Stimulated activated naive CD8-positive, alpha-beta T cell treated with anti-CD3 and anti-CD28 coated beads, Interleukin-15, amount 100 ng/mL, for 72 hours (primary cell): ENCODE measurements around the gene TEC.
"Not testable (repeated sequence)": the region's sequence is repeated elsewhere in the genome, so short reads cannot be mapped to it uniquely, and the experiment has no call there.

Experiments
- ATAC-seq: fragments of 150-1000 bp; cut with Tn5 transposase; 2 replicates; pipeline ENCODE4 v1.10.0; 2021; ENCODE audit warnings: mild to moderate bottlenecking, moderate library complexity
- DNase-seq, 2 donors: peaks; one replicate each; pipeline ENCODE4 v3.0.0; 2021 to 2022
- H3K27ac Mint-ChIP-seq, 2 donors: one replicate each; pipeline ENCODE4 v1.8.0; 2022; ENCODE audit warnings: mild to moderate bottlenecking in 2 of 2, mixed read lengths in 2 of 2, moderate library complexity in 2 of 2
- H3K27me3 Mint-ChIP-seq: one replicate; pipeline ENCODE4 v1.8.0; 2022; ENCODE audit warnings: mixed read lengths
- H3K4me1 Mint-ChIP-seq: one replicate; pipeline ENCODE4 v1.8.0; 2022; ENCODE audit warnings: mild to moderate bottlenecking, mixed read lengths
- H3K4me3 Mint-ChIP-seq, 2 donors: one replicate each; pipeline ENCODE4 v1.8.0; 2022; ENCODE audit warnings: mild to moderate bottlenecking in 2 of 2, mixed read lengths in 2 of 2, moderate library complexity in 1 of 2
- H3K9me3 Mint-ChIP-seq, 2 donors: one replicate each; pipeline ENCODE4 v1.8.0; 2022; ENCODE audit warnings: mixed read lengths in 2 of 2

The TEC gene

GRCh38 chr4:48234575-48234974 is 35.1 kb downstream of the TEC start:
- no peak overlapping the region for H3K27ac Mint-ChIP-seq
- H3K9me3 Mint-ChIP-seq = peaks cover 0 to 3% of the 10 kb centered on the region in 2 donors
- H3K27me3 Mint-ChIP-seq = no peaks in the 10 kb centered on the region
- H3K4me3 Mint-ChIP-seq = no peak overlapping the region
- ATAC-seq (no peak), DNase-seq (no peak)
- H3K4me1 Mint-ChIP-seq = peaks cover 13% of the 10 kb centered on the region

GRCh38 chr4:48228949-48229348 is 40.7 kb downstream of the TEC start:
- ATAC-seq (no peak), DNase-seq (no peak)
- peaks cover 0 to 3% of the 10 kb centered on the region in 2 donors for H3K9me3 Mint-ChIP-seq
- H3K27ac Mint-ChIP-seq = no peak overlapping the region
- no peak overlapping the region for H3K4me3 Mint-ChIP-seq
- H3K27me3 Mint-ChIP-seq = no peaks in the 10 kb centered on the region
- peaks cover 2% of the 10 kb centered on the region for H3K4me1 Mint-ChIP-seq

DNA sequence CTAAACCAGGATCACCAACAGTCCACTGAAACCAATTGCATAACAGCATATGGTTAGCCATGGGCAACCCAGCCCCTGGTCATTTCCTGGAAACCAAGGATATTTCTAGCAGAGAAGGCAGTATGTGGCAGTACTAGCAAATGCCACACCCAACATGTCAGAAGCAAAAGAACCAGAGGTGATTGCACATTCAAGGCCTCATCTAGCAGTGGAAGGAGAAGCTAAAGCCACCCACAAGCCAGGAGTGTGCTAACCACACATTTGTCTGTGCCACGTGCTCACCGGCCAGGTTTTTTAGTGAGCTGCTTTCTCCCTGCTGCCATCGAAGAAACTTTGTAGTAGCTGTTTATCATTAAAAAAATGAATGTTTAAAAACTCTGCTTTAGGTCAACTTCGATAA is 42.0 kb downstream of the TEC start:
- H3K27ac Mint-ChIP-seq = no peak overlapping the region
- H3K9me3 Mint-ChIP-seq = peaks cover 0 to 3% of the 10 kb centered on the region in 2 donors
- DNase-seq = no peak

GRCh38 chr4:48226199-48226598 is 43.4 kb downstream of the TEC start:
- no peaks in the 10 kb centered on the region for H3K27me3 Mint-ChIP-seq
- H3K9me3 Mint-ChIP-seq = no peaks in the 10 kb centered on the region
- H3K27ac Mint-ChIP-seq = no peak overlapping the region
- H3K4me1 Mint-ChIP-seq = no peaks in the 10 kb centered on the region
- no peak overlapping the region for H3K4me3 Mint-ChIP-seq
- ATAC-seq = no peak
- no peak for DNase-seq

More for the DNA sequence above, 42.0 kb downstream of the TEC start:
- no peak for ATAC-seq
- Mint-ChIP-seq H3K4me1 (no peaks in the 10 kb centered on the region), H3K27me3 (no peaks in the 10 kb centered on the region), H3K4me3 (no peak overlapping the region)

DNA sequence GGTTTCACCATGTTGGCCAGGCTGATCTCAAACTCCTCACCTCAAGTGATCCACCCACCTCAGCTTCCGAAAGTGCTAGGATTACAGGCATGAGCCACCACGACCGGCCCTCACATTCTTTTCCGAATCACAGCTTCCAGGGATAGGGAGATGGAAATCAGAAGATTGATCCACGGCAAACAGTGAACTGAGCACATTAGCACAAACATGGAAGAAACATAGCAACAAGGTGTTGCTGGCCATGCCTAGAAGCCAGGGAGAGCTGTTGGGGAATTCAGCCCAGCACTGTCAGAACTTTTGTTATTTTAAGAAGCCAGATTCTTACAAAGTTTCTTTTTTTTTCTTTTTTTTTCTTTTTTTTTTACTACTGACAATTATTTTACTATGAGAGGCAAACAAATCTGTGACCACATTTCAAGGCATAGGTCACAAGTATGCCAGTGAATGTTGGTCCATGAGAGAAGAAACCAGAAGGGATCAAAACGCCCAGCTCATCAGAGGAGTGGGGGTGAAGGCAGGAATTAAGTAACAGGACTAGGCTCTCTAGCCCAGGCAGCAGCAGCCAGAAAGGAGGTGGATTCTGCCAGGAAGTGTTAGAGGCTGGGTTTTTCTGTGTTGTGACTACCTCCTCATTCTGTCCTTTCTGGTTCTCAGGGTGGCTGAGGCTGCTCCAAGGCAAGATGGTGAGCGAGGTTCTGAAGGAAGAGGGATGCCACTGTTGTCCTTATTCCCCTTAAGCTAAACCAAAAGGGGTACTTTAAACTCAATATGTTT is 44.1 kb downstream of the TEC start:
- Mint-ChIP-seq H3K27me3 (no peaks in the 10 kb centered on the region), H3K27ac (no peak overlapping the region), H3K9me3 (peaks cover 0 to 4% of the 10 kb centered on the region in 2 donors), H3K4me1 (no peaks in the 10 kb centered on the region), H3K4me3 (no peak overlapping the region)
- ATAC-seq (no peak), DNase-seq (no peak)

- H3K27ac Mint-ChIP-seq = no peak overlapping the region
- no peaks in the 10 kb centered on the region for H3K27me3 Mint-ChIP-seq
- no peak for ATAC-seq
- peaks cover 2% of the 10 kb centered on the region for H3K4me1 Mint-ChIP-seq
- no peak overlapping the region for H3K4me3 Mint-ChIP-seq
- no peak for DNase-seq
- peaks cover 0 to 7% of the 10 kb centered on the region in 2 donors for H3K9me3 Mint-ChIP-seq
Observed at GRCh38 chr4:48224606-48225005, 45.0 kb downstream of the TEC start.

- DNase-seq (no peak), ATAC-seq (no peak)
- H3K4me1 Mint-ChIP-seq = peaks cover 5% of the 10 kb centered on the region
- H3K27ac Mint-ChIP-seq = no peak overlapping the region
- no peak overlapping the region for H3K4me3 Mint-ChIP-seq
- peaks cover 0 to 7% of the 10 kb centered on the region in 2 donors for H3K9me3 Mint-ChIP-seq
- no peaks in the 10 kb centered on the region for H3K27me3 Mint-ChIP-seq
Observed at GRCh38 chr4:48223633-48224295, 45.9 kb downstream of the TEC start.

GRCh38 chr4:48222491-48222890 is 47.1 kb downstream of the TEC start:
- ATAC-seq = no peak
- no peak overlapping the region for H3K27ac Mint-ChIP-seq
- no peak overlapping the region for H3K4me3 Mint-ChIP-seq
- peaks cover 0 to 7% of the 10 kb centered on the region in 2 donors for H3K9me3 Mint-ChIP-seq
- peaks cover 5% of the 10 kb centered on the region for H3K4me1 Mint-ChIP-seq
- H3K27me3 Mint-ChIP-seq = no peaks in the 10 kb centered on the region
- DNase-seq = no peak

DNA sequence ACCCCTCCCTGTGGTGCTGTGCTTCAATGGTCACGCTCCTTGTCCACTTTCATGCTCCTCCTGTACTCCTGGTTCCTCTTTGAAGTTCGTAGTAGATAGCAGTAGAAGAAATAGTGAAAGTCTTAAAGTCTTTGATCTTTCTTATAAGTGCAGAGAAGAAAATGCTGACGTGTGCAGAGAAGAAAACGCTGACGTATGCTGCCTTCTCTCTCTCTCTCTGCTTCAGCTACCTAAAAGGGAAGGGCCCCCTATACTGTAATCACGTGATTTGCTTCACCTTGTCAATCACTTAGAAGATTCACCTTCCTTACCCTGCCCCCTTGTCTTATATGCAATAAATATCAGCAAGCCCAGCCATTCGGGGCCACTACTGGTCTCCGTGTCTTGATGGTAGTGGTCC is 50.2 kb downstream of the TEC start:
- H3K4me1 Mint-ChIP-seq, H3K27ac Mint-ChIP-seq, H3K27me3 Mint-ChIP-seq, ATAC-seq, H3K4me3 Mint-ChIP-seq, H3K9me3 Mint-ChIP-seq, DNase-seq: not testable (repeated sequence)

- no peak overlapping the region for H3K27ac Mint-ChIP-seq
- H3K4me3 Mint-ChIP-seq = no peak overlapping the region
- ATAC-seq (no peak), DNase-seq (no peak)
- H3K27me3 Mint-ChIP-seq = no peaks in the 10 kb centered on the region
- H3K4me1 Mint-ChIP-seq = peaks cover 21% of the 10 kb centered on the region
- H3K9me3 Mint-ChIP-seq = peaks cover 0 to 7% of the 10 kb centered on the region in 2 donors
Observed at GRCh38 chr4:48216563-48216962, 53.1 kb downstream of the TEC start.

- H3K4me3 Mint-ChIP-seq = no peak overlapping the region
- peaks cover 21% of the 10 kb centered on the region for H3K4me1 Mint-ChIP-seq
- ATAC-seq = no peak
- H3K9me3 Mint-ChIP-seq = peaks cover 0 to 7% of the 10 kb centered on the region in 2 donors
- no peak for DNase-seq
- H3K27ac Mint-ChIP-seq = no peak overlapping the region
- no peaks in the 10 kb centered on the region for H3K27me3 Mint-ChIP-seq
Observed at GRCh38 chr4:48215977-48216376, 53.7 kb downstream of the TEC start.

GRCh38 chr4:48212165-48212564 is 57.5 kb downstream of the TEC start:
- H3K27ac Mint-ChIP-seq = no peak overlapping the region
- peaks cover 27% of the 10 kb centered on the region for H3K4me1 Mint-ChIP-seq
- no peak for DNase-seq
- ATAC-seq = peak; percentile 93
- H3K27me3 Mint-ChIP-seq = peaks cover 12% of the 10 kb centered on the region
- peak overlapping the region in 1 of 2 donors; percentile 6 for H3K4me3 Mint-ChIP-seq
- no peaks in the 10 kb centered on the region for H3K9me3 Mint-ChIP-seq

GRCh38 chr4:48210966-48211328 is 58.7 kb downstream of the TEC start:
- ATAC-seq = no peak
- no peaks in the 10 kb centered on the region for H3K9me3 Mint-ChIP-seq

GRCh38 chr4:48205626-48206025 is 64.0 kb downstream of the TEC start:
- no peak overlapping the region for H3K4me3 Mint-ChIP-seq
- peaks cover 8% of the 10 kb centered on the region for H3K4me1 Mint-ChIP-seq
- no peaks in the 10 kb centered on the region for H3K9me3 Mint-ChIP-seq
- no peak overlapping the region for H3K27ac Mint-ChIP-seq
- H3K27me3 Mint-ChIP-seq = peaks cover 23% of the 10 kb centered on the region
- no peak for ATAC-seq
- no peak for DNase-seq

More at GRCh38 chr4:48210966-48211328, 58.7 kb downstream of the TEC start:
- no peak overlapping the region for H3K4me3 Mint-ChIP-seq
- H3K27ac Mint-ChIP-seq = no peak overlapping the region
- peaks cover 27% of the 10 kb centered on the region for H3K4me1 Mint-ChIP-seq
- DNase-seq = no peak
- peaks cover 12% of the 10 kb centered on the region for H3K27me3 Mint-ChIP-seq

GRCh38 chr4:48205107-48205506 is 64.5 kb downstream of the TEC start:
- no peak overlapping the region for H3K27ac Mint-ChIP-seq
- ATAC-seq = no peak

DNA sequence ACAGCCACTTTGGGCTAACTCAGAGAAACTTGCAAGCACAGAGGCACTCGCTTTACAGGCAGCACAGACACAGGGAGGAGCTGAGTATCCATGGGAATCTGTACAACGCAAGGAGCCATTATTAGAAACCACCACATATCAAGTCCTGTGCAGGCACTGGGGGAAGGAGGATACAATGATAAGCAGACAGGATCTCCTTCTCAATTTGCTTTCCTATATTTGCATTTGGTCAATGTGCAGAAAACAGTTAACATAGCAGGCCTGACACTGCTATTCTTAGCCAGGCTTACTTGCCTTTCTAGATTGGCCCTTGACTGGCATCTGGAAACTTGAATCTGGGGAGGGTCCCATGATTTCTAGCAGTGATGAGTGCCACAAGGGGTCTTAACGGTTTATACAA is 65.8 kb downstream of the TEC start:
- DNase-seq = no peak
- H3K9me3 Mint-ChIP-seq = no peaks in the 10 kb centered on the region
- no peak for ATAC-seq
- no peak overlapping the region for H3K4me3 Mint-ChIP-seq
- H3K27ac Mint-ChIP-seq = no peak overlapping the region
- peaks cover 24% of the 10 kb centered on the region for H3K27me3 Mint-ChIP-seq
- H3K4me1 Mint-ChIP-seq = no peaks in the 10 kb centered on the region

More at GRCh38 chr4:48205107-48205506, 64.5 kb downstream of the TEC start:
- Mint-ChIP-seq H3K4me1 (peaks cover 3% of the 10 kb centered on the region), H3K9me3 (no peaks in the 10 kb centered on the region), H3K27me3 (peaks cover 25% of the 10 kb centered on the region), H3K4me3 (no peak overlapping the region)
- DNase-seq = no peak
